Lower leg skin (tissue), 3 donors: Measurements from ENCODE around the gene PLEKHG7.

Source experiments
- POLR2A ChIP-seq, 2 donors: fragments of 450-650 bp; IDR thresholded peaks; one replicate each; pipeline ENCODE4 v1.6.1; 2016 to 2017; ENCODE audit warnings: antibody characterized with exemption in 2 of 2, mild to moderate bottlenecking in 1 of 2, moderate library complexity in 1 of 2
- TF ChIP-seq, protein P1 (sequence below), 3 donors: fragments of 450-650 bp; IDR thresholded peaks; one replicate each; pipeline ENCODE4 v1.5.1; 2016; ENCODE audit warnings: antibody characterized with exemption in 3 of 3, mild to moderate bottlenecking in 3 of 3, moderate library complexity in 2 of 3

DNA sequence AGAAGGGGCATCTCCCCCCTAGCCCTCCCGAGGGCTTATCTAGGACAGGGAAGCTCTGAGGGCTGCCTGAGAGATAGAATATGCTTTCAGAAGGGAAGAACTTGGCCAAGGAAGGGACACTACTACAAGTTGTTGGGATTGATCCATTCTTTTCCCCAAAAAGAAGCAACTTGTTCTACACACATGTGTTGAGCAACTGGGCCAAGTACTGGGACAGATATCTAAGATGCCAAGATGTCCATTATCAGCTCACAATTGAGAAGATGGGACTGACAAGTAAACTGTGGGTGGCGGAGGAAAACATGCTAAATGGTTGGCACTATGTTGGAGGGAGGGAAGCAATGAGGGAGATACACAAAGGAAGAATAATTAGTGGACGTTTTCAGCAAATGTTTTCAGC is 30.9 kb downstream of the PLEKHG7 start:
- TF ChIP-seq, protein P1, sequence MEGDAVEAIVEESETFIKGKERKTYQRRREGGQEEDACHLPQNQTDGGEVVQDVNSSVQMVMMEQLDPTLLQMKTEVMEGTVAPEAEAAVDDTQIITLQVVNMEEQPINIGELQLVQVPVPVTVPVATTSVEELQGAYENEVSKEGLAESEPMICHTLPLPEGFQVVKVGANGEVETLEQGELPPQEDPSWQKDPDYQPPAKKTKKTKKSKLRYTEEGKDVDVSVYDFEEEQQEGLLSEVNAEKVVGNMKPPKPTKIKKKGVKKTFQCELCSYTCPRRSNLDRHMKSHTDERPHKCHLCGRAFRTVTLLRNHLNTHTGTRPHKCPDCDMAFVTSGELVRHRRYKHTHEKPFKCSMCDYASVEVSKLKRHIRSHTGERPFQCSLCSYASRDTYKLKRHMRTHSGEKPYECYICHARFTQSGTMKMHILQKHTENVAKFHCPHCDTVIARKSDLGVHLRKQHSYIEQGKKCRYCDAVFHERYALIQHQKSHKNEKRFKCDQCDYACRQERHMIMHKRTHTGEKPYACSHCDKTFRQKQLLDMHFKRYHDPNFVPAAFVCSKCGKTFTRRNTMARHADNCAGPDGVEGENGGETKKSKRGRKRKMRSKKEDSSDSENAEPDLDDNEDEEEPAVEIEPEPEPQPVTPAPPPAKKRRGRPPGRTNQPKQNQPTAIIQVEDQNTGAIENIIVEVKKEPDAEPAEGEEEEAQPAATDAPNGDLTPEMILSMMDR (IDR thresholded peaks at IDR 0.05): no peak
- no peak for TF ChIP-seq POLR2A (IDR thresholded peaks at IDR 0.05)
